AG04450 (cell line): ENCODE measurements around the gene ACSL5. TPM values are rescaled to one million over a fixed set of nuclear protein-coding genes. Genes with fewer than 3 reads are reported as not detected.

Experiments
- CTCF ChIA-PET: fragments of 300-600, 350-600 bp; formaldehyde crosslinking; extraction: SDS; loops from one replicate; lab custom pipeline; 2022; ENCODE audit warnings: antibody characterized with exemption, inconsistent platforms; lab: Charles Lee
- POLR2A ChIA-PET: fragments of 350-600 bp; formaldehyde crosslinking; extraction: SDS; loops from one replicate; lab custom pipeline; 2021; ENCODE audit warnings: antibody characterized with exemption, inconsistent platforms; lab: Yijun Ruan, JAX
- DNase-seq: peaks from one replicate; pipeline ENCODE4 v3.0.0-alpha.2; 2011; ENCODE audit warnings: low read depth, low spot score
- H3K27ac ChIP-seq: one replicate; pipeline ENCODE4 v1.5.1; 2012; ENCODE audit warnings: low read depth, low read length, control low read depth
- H3K27me3 ChIP-seq: one replicate; pipeline ENCODE4 v1.6.0; 2012; ENCODE audit warnings: low read length; ENCODE audit not compliant: control insufficient read depth, insufficient read depth
- H3K4me3 ChIP-seq: 2 replicates; pipeline ENCODE4 v1.5.1; 2011; ENCODE audit warnings: mild to moderate bottlenecking, low read depth, low read length, control low read depth
- H3K9me3 ChIP-seq: 2 replicates; pipeline ENCODE4 v1.5.1; 2012; ENCODE audit warnings: low read length; ENCODE audit not compliant: control insufficient read depth, insufficient read depth
- polyA plus RNA-seq: library from polyadenylated mRNA; depleted of rRNA; stranded (reverse); fragments of >200 nt; gene quantifications from 2 replicates; pipeline ENCODE4 v1.2.3, GENCODE V29; 2011
- TF ChIP-seq, protein P1 (sequence below): IDR thresholded peaks from 2 replicates; pipeline ENCODE4 v1.5.1; 2011; ENCODE audit warnings: low read depth, low read length, control low read depth, inconsistent platforms

Gene ACSL5
- polyA plus RNA-seq, 1 experiment = 2.0 TPM

GRCh38 chr10:112389271-112389822, 15.4 kb downstream of the ACSL5 start:
- ChIA-PET CTCF (no interaction called here), POLR2A (no interaction called here)
- H3K27me3 ChIP-seq = peaks cover 2% of the 10 kb centered on the region
- H3K9me3 ChIP-seq = no peaks in the 10 kb centered on the region
- TF ChIP-seq, protein P1, sequence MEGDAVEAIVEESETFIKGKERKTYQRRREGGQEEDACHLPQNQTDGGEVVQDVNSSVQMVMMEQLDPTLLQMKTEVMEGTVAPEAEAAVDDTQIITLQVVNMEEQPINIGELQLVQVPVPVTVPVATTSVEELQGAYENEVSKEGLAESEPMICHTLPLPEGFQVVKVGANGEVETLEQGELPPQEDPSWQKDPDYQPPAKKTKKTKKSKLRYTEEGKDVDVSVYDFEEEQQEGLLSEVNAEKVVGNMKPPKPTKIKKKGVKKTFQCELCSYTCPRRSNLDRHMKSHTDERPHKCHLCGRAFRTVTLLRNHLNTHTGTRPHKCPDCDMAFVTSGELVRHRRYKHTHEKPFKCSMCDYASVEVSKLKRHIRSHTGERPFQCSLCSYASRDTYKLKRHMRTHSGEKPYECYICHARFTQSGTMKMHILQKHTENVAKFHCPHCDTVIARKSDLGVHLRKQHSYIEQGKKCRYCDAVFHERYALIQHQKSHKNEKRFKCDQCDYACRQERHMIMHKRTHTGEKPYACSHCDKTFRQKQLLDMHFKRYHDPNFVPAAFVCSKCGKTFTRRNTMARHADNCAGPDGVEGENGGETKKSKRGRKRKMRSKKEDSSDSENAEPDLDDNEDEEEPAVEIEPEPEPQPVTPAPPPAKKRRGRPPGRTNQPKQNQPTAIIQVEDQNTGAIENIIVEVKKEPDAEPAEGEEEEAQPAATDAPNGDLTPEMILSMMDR = no peak
- no peak for DNase-seq
- H3K4me3 ChIP-seq = no peak overlapping the region
- H3K27ac ChIP-seq = no peak overlapping the region

DNA sequence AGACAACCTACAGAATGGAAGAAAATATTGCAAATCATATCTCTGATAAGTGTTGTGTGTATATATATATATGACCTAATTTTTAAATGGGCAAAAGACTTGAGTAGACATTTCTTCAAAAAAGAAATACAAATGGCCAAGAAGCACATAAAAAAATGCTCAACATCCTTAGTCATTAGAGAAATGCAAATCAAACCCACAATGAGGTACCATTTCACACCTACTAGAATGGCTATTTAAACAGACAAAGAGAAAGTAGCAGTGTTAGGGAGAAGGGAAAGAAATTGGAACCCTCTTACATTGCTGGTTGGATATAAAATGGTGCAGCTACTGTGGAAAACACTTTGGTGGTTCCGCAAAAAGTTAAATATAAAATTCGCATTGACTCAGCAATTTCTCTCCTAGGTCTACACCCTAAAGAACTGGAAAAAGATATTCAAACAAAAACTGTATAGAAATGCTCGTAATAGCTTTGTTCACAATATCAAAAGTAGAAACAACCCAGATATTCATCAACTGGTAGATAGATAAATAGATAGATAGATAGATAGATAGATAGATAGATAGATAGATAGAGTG, 16.3 kb downstream of the ACSL5 start:
- TF ChIP-seq, protein P1 = no peak
- Histone ChIP-seq H3K4me3 (no peak overlapping the region), H3K27ac (no peak overlapping the region), H3K27me3 (peaks cover 2% of the 10 kb centered on the region), H3K9me3 (no peaks in the 10 kb centered on the region)
- DNase-seq = no peak
- ChIA-PET CTCF (no interaction called here), POLR2A (no interaction called here)

DNA sequence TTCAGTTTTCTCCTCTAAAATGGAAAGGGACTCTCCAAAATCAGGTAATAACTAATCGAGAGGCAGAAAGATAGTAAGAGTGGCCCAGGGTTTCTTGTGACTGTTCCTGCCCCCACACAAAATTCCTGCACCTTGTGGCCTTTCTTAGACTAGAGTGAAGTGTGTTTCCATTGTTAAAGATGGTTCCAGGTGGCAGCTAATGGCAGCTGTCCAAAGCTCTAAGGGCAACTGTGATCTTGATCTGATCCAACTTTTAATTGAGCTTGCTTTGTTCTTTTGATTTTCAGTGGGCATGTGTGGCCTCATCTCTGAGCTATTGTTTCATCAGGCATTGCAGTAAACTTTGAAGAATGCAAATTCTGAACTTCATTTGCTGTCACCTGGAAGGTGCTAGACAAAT, 19.4 kb downstream of the ACSL5 start:
- peaks cover 2% of the 10 kb centered on the region for H3K27me3 ChIP-seq
- DNase-seq = no peak
- H3K9me3 ChIP-seq = no peaks in the 10 kb centered on the region
- POLR2A ChIA-PET = no interaction called here
- no peak overlapping the region for H3K4me3 ChIP-seq
- no peak overlapping the region for H3K27ac ChIP-seq
- TF ChIP-seq, protein P1 = no peak
- CTCF ChIA-PET = interaction anchor here (0.7 kb wide), 1 partner anchor 80 kb away, joined by 4 read pairs; no protein-coding TSS in a partner anchor

- Histone ChIP-seq H3K27ac (no peak overlapping the region), H3K4me3 (no peak overlapping the region), H3K27me3 (peaks cover 2% of the 10 kb centered on the region), H3K9me3 (no peaks in the 10 kb centered on the region)
- DNase-seq = no peak
- ChIA-PET CTCF (interaction anchor here (0.7 kb wide), 1 partner anchor 79 kb away, joined by 4 read pairs; no protein-coding TSS in a partner anchor), POLR2A (no interaction called here)
- TF ChIP-seq, protein P1 = no peak
Observed at GRCh38 chr10:112393827-112394226, 19.9 kb downstream of the ACSL5 start.

- H3K27ac ChIP-seq = no peak overlapping the region
- ChIA-PET CTCF (no interaction called here), POLR2A (no interaction called here)
- no peak overlapping the region for H3K4me3 ChIP-seq
- DNase-seq = no peak
- H3K27me3 ChIP-seq = peaks cover 2% of the 10 kb centered on the region
- no peaks in the 10 kb centered on the region for H3K9me3 ChIP-seq
- TF ChIP-seq, protein P1 = no peak
Observed at GRCh38 chr10:112394475-112394875, 20.6 kb downstream of the ACSL5 start.
